ENCODE results near the gene PROSER2. TPM values are rescaled to one million over a fixed set of nuclear protein-coding genes. Genes with fewer than 3 reads are reported as not detected.

The PROSER2 gene
- total and polyA plus RNA-seq, 9 of the 15 experiments (the other 6 are each of a cell fraction or from before 2014, with no cell fraction given), result 0.62 to 14.8 (median 2.9) TPM

- TF ChIP-seq SP1 (CRISPR knock-in tag; IDR thresholded peaks at IDR 0.05), result peak; percentile 77
- TF ChIP-seq ZBTB2 (IDR thresholded peaks at IDR 0.05), result peak; percentile 30; the same call in 1 of the 2 replicates
- peak; percentile 67 for TF ChIP-seq ELF1 (tag; IDR thresholded peaks at IDR 0.05)
- TF ChIP-seq PPARD (CRISPR knock-in tag; IDR thresholded peaks at IDR 0.05), result no peak
- TF ChIP-seq CBFA2T3 (IDR thresholded peaks at IDR 0.05), result peak; percentile 37
- no peak for TF ChIP-seq PRMT5 (CRISPR knock-in tag; IDR thresholded peaks at IDR 0.05)
- peak; percentile 93 for TF ChIP-seq RNF2 (IDR thresholded peaks at IDR 0.05)
- no peak for TF ChIP-seq DLX4 (CRISPR knock-in tag; IDR thresholded peaks at IDR 0.05)
- no peak; the same call in 1 of the 2 replicates for TF ChIP-seq STAG1 (CRISPR knock-in tag; IDR thresholded peaks at IDR 0.05; ENCODE audit: borderline replicate concordance)
- no peak for TF ChIP-seq CREB3L1 (IDR thresholded peaks at IDR 0.05; ENCODE audit: borderline replicate concordance, low read depth)
- no peak for TF ChIP-seq ZNF695 (CRISPR knock-in tag; IDR thresholded peaks at IDR 0.05)
- peak; percentile 73; the same call in 1 of the 2 replicates for TF ChIP-seq TFAP4 (CRISPR knock-in tag; IDR thresholded peaks at IDR 0.05; ENCODE audit: borderline replicate concordance)
- TF ChIP-seq NCOA6 (IDR thresholded peaks at IDR 0.05), result no peak
- TF ChIP-seq TAF7 (tag; IDR thresholded peaks at IDR 0.05), result peak; percentile 96
- TF ChIP-seq MLLT1 (IDR thresholded peaks at IDR 0.05), result peak; percentile 49 to 57; a peak in 1 of 4 replicates
- no peak for TF ChIP-seq MED1 (CRISPR knock-in tag; IDR thresholded peaks at IDR 0.05; ENCODE audit: borderline replicate concordance)
- no peak for TF ChIP-seq NR4A1 (CRISPR knock-in tag; IDR thresholded peaks at IDR 0.05)
- TF ChIP-seq NR4A1 (tag; IDR thresholded peaks at IDR 0.05), result no peak
- no peak for TF ChIP-seq HDAC6 (IDR thresholded peaks at IDR 0.05; ENCODE audit: low read depth, low read length)
- no peak for TF ChIP-seq ZBTB5 (IDR thresholded peaks at IDR 0.05)
- TF ChIP-seq ETV5 (CRISPR knock-in tag; IDR thresholded peaks at IDR 0.05; ENCODE audit: low read depth), result peak; percentile 99
Measured at GRCh38 chr10:11894381-11895107, 71.4 kb downstream of the PROSER2 start (continued).
